Activated CD8-positive, alpha-beta T cell treated with anti-CD3 and anti-CD28 coated beads for 36 hours (primary cell): ENCODE results near the gene OR1I1. TPM values are rescaled to one million over a fixed set of nuclear protein-coding genes. Genes with fewer than 3 reads are reported as not detected.

Source experiments
- ATAC-seq: fragments of 200-7000 bp; cut with Tn5 transposase; one replicate; pipeline ENCODE4 v1.10.0; 2021; ENCODE audit warnings: mild to moderate bottlenecking, moderate library complexity
- CTCF ChIA-PET: fragments of 350-600 bp; sonication (Branson Sonifier 250); formaldehyde crosslinking; loops from one replicate; lab custom pipeline; 2021; ENCODE audit warnings: antibody characterized with exemption; lab: Charles Lee
- POLR2A ChIA-PET: fragments of 350-600 bp; sonication (Branson Sonifier 250); formaldehyde crosslinking; loops from one replicate; lab custom pipeline; 2021; ENCODE audit warnings: antibody characterized with exemption; lab: Charles Lee
- DNase-seq: peaks from one replicate; pipeline ENCODE4 v3.0.0-alpha.2; 2020
- H3K27ac Mint-ChIP-seq: one replicate; pipeline ENCODE4 v1.8.0; 2021; ENCODE audit warnings: mild to moderate bottlenecking, mixed read lengths
- H3K27me3 Mint-ChIP-seq: one replicate; pipeline ENCODE4 v1.8.0; 2021; ENCODE audit warnings: mixed read lengths
- H3K36me3 Mint-ChIP-seq: one replicate; pipeline ENCODE4 v1.8.0; 2021; ENCODE audit warnings: low read depth, mixed read lengths
- H3K4me1 Mint-ChIP-seq: one replicate; pipeline ENCODE4 v1.8.0; 2021; ENCODE audit warnings: low read depth, mixed read lengths
- H3K4me3 Mint-ChIP-seq: one replicate; pipeline ENCODE4 v1.8.0; 2021; ENCODE audit warnings: mild to moderate bottlenecking, moderate library complexity, mixed read lengths
- H3K9me3 Mint-ChIP-seq: one replicate; pipeline ENCODE4 v1.8.0; 2021; ENCODE audit warnings: mixed read lengths
- intact Hi-C: fragments of 100-400 bp; cut with micrococcal nuclease; formaldehyde crosslinking; loops from one replicate; pipeline ENCODE4 v1.10.0; 2022
- total RNA-seq, 2 experiments: library from RNA; stranded (reverse); gene quantifications; one replicate each; pipeline ENCODE4 v1.2.3, GENCODE V29; 2021
- TF ChIP-seq, protein P1 (sequence below): fragments of 200-600 bp; IDR thresholded peaks from one replicate; pipeline ENCODE4 v1.8.0; 2022; ENCODE audit warnings: antibody characterized with exemption, mild to moderate bottlenecking

The OR1I1 gene
- total RNA-seq, 2 experiments from 2014 or later: not detected

- intact Hi-C loops: no loop called here
- H3K27me3 Mint-ChIP-seq: no peaks in the 10 kb centered on the region
- H3K4me3 Mint-ChIP-seq: no peak overlapping the region
- H3K4me1 Mint-ChIP-seq: peaks cover 21% of the 10 kb centered on the region
- ChIA-PET POLR2A (no interaction called here), CTCF (interaction anchor here (0.8 to 1.4 kb wide), 2 partner anchors 26 to 27 kb away, joined by 3 read pairs; no protein-coding TSS in a partner anchor)
- peaks cover under 1% of the 10 kb centered on the region for H3K36me3 Mint-ChIP-seq
- H3K9me3 Mint-ChIP-seq: no peaks in the 10 kb centered on the region
- ATAC-seq: no peak
- no peak for DNase-seq
- no peak overlapping the region for H3K27ac Mint-ChIP-seq
- TF ChIP-seq, protein P1, sequence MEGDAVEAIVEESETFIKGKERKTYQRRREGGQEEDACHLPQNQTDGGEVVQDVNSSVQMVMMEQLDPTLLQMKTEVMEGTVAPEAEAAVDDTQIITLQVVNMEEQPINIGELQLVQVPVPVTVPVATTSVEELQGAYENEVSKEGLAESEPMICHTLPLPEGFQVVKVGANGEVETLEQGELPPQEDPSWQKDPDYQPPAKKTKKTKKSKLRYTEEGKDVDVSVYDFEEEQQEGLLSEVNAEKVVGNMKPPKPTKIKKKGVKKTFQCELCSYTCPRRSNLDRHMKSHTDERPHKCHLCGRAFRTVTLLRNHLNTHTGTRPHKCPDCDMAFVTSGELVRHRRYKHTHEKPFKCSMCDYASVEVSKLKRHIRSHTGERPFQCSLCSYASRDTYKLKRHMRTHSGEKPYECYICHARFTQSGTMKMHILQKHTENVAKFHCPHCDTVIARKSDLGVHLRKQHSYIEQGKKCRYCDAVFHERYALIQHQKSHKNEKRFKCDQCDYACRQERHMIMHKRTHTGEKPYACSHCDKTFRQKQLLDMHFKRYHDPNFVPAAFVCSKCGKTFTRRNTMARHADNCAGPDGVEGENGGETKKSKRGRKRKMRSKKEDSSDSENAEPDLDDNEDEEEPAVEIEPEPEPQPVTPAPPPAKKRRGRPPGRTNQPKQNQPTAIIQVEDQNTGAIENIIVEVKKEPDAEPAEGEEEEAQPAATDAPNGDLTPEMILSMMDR: no peak
Measured at GRCh38 chr19:15128162-15128770, 46.3 kb downstream of the OR1I1 start.

DNA sequence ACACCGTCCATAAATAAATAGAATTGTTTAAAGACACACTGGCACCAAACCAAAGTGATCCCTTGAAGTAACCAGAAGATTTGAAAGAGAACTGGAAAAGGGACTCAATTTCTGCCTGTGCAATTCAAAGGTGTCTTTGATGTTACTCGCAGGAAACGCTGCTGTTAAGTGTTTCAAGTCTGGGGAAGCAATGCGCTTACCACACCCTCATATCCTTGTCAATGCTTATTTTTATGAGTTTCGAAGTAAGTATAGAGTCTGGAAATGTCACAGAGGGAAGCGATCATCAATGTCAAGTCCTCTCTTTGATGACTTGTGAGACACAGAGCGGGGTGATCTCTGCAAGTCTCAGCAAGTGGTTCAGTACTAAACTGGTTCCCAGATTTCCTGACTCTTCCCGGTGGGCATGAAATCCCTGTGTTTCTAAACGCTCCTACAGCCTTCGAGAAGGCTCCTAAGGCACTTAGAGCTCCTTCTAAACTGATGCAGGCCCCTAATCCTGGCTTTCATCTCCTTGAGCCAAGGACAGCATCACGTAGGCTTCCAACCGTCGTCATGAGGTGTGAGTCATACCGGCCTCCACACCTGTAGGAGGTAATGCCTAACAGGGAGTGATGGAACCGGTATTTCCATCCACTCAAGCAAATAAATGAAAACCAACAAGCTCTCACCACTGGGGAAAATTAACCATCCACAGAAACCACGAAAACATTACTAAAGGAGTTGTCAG lies 48.0 kb downstream of the OR1I1 start:
- Mint-ChIP-seq H3K27ac (peak overlapping the region; percentile 84), H3K4me3 (no peak overlapping the region), H3K4me1 (peaks cover 15% of the 10 kb centered on the region), H3K36me3 (no peaks in the 10 kb centered on the region), H3K27me3 (no peaks in the 10 kb centered on the region), H3K9me3 (no peaks in the 10 kb centered on the region)
- ATAC-seq: no peak
- TF ChIP-seq, protein P1: no peak
- ChIA-PET CTCF (interaction anchor here (1.4 kb wide), 1 partner anchor 28 kb away, joined by 4 read pairs; no protein-coding TSS in a partner anchor), POLR2A (no interaction called here)
- DNase-seq: peak; percentile 57
- intact Hi-C loops: no loop called here

GRCh38 chr19:15136234-15136954 lies 54.4 kb downstream of the OR1I1 start:
- Mint-ChIP-seq H3K27ac (no peak overlapping the region), H3K36me3 (peaks cover 3% of the 10 kb centered on the region), H3K9me3 (peaks cover 10% of the 10 kb centered on the region), H3K4me1 (peaks cover 4% of the 10 kb centered on the region), H3K4me3 (no peak overlapping the region), H3K27me3 (no peaks in the 10 kb centered on the region)
- DNase-seq (no peak), ATAC-seq (no peak)
- CTCF ChIA-PET: interaction anchor here (2.7 kb wide), 1 partner anchor 17 kb away, joined by 7 read pairs; no protein-coding TSS in a partner anchor
- POLR2A ChIA-PET: interaction anchor here (0.7 kb wide), 1 partner anchor 379 kb away, joined by 4 read pairs; no protein-coding TSS in a partner anchor
- intact Hi-C loops: no loop called here
- TF ChIP-seq, protein P1: no peak

GRCh38 chr19:15137777-15138176 lies 55.8 kb downstream of the OR1I1 start:
- no peak for ATAC-seq
- H3K27me3 Mint-ChIP-seq: no peaks in the 10 kb centered on the region
- no peak overlapping the region for H3K27ac Mint-ChIP-seq
- H3K36me3 Mint-ChIP-seq: peaks cover 3% of the 10 kb centered on the region
- CTCF ChIA-PET: interaction anchor here (1.2 kb wide), 1 partner anchor 12 kb away, joined by 4 read pairs; a partner anchor contains a TSS
- peaks cover 10% of the 10 kb centered on the region for H3K9me3 Mint-ChIP-seq
- TF ChIP-seq, protein P1: no peak
- POLR2A ChIA-PET: no interaction called here
- no peak overlapping the region for H3K4me3 Mint-ChIP-seq
- no peak for DNase-seq
- intact Hi-C loops: no loop called here
- peaks cover 4% of the 10 kb centered on the region for H3K4me1 Mint-ChIP-seq
